COLO829 (cell line): ENCODE measurements around the gene TIMM29.

Experiments
- DNase-seq: peaks from one replicate; pipeline ENCODE4 v3.0.0; 2012; ENCODE audit warnings: low spot score

TIMM29 gene

GRCh38 chr19:10928563-10929401, at the start of gene TIMM29, which contains the start of gene YIPF2:
TSS of gene TIMM29 (plus strand) at chr19:10928811. CDS start at chr19:10928823, 12 bp downstream.
TSS of gene YIPF2 (minus strand) at chr19:10928639. CDS start at chr19:10928410, 229 bp downstream.
- DNase-seq: peak; percentile 99

GRCh38 chr19:10881403-10882107, 47.1 kb upstream of the TIMM29 start:
- no peak for DNase-seq

GRCh38 chr19:10882108-10882457, 46.5 kb upstream of the TIMM29 start:
- no peak for DNase-seq

GRCh38 chr19:10884274-10884673, 44.3 kb upstream of the TIMM29 start:
- no peak for DNase-seq

- DNase-seq: no peak
These were observed 43.1 kb upstream of the TIMM29 start for GRCh38 chr19:10885201-10886169.

- DNase-seq: no peak
These were observed 40.8 kb upstream of the TIMM29 start for GRCh38 chr19:10887616-10888367.

GRCh38 chr19:10888421-10888866, 40.2 kb upstream of the TIMM29 start:
- DNase-seq: no peak

GRCh38 chr19:10889880-10890279, 38.7 kb upstream of the TIMM29 start:
- DNase-seq: no peak

GRCh38 chr19:10891405-10892086, 37.1 kb upstream of the TIMM29 start:
- no peak for DNase-seq

GRCh38 chr19:10892256-10892655, 36.4 kb upstream of the TIMM29 start:
- no peak for DNase-seq

GRCh38 chr19:10894911-10895213, 33.7 kb upstream of the TIMM29 start:
- no peak for DNase-seq

GRCh38 chr19:10895363-10895762, 33.2 kb upstream of the TIMM29 start:
- no peak for DNase-seq

GRCh38 chr19:10895920-10896319, 32.7 kb upstream of the TIMM29 start:
- no peak for DNase-seq

- no peak for DNase-seq
These were observed 31.6 kb upstream of the TIMM29 start for GRCh38 chr19:10896851-10897526.

GRCh38 chr19:10898633-10899032, 30.0 kb upstream of the TIMM29 start:
- no peak for DNase-seq

GRCh38 chr19:10899151-10899653, 29.4 kb upstream of the TIMM29 start:
- no peak for DNase-seq

GRCh38 chr19:10907925-10908324, 20.7 kb upstream of the TIMM29 start:
- DNase-seq: no peak

- DNase-seq: no peak
These were observed 20.1 kb upstream of the TIMM29 start for GRCh38 chr19:10908380-10908960.

- DNase-seq: no peak
These were observed 16.8 kb upstream of the TIMM29 start for GRCh38 chr19:10911579-10912363.
